Omental fat pad (tissue), 4 donors: Measurements from ENCODE around the gene VGLL3. TPM values are rescaled to one million over a fixed set of nuclear protein-coding genes. Genes with fewer than 3 reads are reported as not detected.
"Not testable (repeated sequence)": the region's sequence is repeated elsewhere in the genome, so short reads cannot be mapped to it uniquely, and the experiment has no call there.

Experiments
- ATAC-seq: fragments of 150-250 bp; one replicate; pipeline ENCODE4 v1.9.1; 2016; ENCODE audit warnings: mild to moderate bottlenecking, moderate library complexity; ENCODE audit not compliant: low FRiP score
- DNase-seq: peaks from one replicate; pipeline ENCODE4 v3.0.0-alpha.2; 2019; ENCODE audit warnings: low spot score
- CTCF ChIP-seq, 3 donors: fragments of 450-650 bp; IDR thresholded peaks; one replicate each; pipeline ENCODE4 v1.5.1; 2016 to 2017; ENCODE audit warnings: antibody characterized with exemption in 3 of 3, mild to moderate bottlenecking in 3 of 3, moderate library complexity in 2 of 3
- total RNA-seq, 4 donors: library from RNA; depleted of rRNA; stranded (reverse); fragments of >200 nt; gene quantifications; one replicate each; pipeline ENCODE4 v1.1.0, GENCODE V29; 2016

The VGLL3 gene
- 10 to 100 TPM; 36.9 to 99.6 (median 70.9) TPM for total RNA-seq

DNA sequence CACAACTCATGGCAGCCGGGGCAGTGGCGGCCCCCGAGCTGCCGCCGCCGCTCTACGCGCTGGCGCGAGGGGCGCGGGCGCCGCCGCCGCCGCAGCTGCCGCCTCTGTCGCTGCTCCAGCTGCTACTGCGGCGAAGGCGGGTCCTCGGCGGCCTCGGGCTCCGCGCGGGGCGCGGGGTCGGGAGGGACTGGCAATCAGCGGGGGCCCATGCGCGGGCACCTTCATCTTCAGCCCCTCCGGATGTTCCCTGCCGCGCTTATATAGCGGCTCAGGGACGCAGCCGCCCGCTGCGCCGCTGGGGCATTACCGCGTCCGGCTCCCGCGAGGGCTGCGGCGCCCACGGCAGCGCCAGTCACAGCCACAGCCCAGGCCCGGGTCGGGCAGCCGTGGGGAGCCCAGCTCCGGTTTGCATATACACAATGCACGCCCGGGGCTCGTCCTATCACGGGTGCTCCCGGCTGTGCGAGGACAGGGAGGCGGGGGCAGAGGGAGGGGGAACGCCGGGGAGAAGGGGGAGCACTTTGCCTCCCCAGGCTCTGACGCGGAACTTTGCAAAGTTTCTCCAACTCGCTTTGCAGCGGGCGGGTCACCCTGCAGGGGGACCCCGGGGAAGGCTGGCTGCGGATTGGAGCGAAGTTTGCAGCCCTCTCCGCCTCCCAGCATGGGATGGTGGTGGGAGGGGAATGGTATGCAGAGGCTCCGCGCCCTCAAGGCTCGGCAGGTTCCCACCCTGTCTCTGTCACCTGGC is at the start of gene VGLL3:
Gene VGLL3, minus strand, starts transcription at position 416 of the 748 bp plus-strand sequence. Its CDS starts 406 bp downstream, at position 10.
- ATAC-seq (peak; percentile 67), DNase-seq (no peak)
- no peak for TF ChIP-seq CTCF (IDR thresholded peaks at IDR 0.05)

DNA sequence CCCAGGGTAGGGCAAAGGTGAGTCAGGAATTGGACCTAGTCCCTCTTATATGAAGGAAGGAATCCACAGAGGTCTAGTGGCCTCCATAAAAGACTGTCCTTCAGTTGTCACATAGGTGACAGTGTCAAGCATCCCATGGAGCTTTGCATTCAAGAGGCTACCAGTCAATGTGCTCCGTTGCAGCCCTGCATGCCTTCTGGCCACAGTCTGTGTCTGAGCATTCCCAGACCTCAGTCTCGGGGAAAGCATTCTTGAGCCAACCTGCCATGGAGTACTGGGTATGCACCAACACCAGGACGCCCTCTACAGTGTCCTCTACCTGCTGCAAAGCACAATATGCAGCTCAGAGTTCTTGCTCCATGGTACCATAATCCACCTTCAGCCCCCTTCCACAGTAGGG is 46.7 kb upstream of the VGLL3 start:
- no peak for DNase-seq
- TF ChIP-seq CTCF (IDR thresholded peaks at IDR 0.05) = no peak

GRCh38 chr3:87036671-87037070 is 45.7 kb upstream of the VGLL3 start:
- ATAC-seq (no peak), DNase-seq (no peak)
- no peak for TF ChIP-seq CTCF (IDR thresholded peaks at IDR 0.05)

More for the DNA sequence above, 46.7 kb upstream of the VGLL3 start:
- ATAC-seq = no peak

- no peak for ATAC-seq
- no peak for DNase-seq
- TF ChIP-seq CTCF (IDR thresholded peaks at IDR 0.05) = no peak
These were observed 44.4 kb upstream of the VGLL3 start for GRCh38 chr3:87035339-87035738.

DNA sequence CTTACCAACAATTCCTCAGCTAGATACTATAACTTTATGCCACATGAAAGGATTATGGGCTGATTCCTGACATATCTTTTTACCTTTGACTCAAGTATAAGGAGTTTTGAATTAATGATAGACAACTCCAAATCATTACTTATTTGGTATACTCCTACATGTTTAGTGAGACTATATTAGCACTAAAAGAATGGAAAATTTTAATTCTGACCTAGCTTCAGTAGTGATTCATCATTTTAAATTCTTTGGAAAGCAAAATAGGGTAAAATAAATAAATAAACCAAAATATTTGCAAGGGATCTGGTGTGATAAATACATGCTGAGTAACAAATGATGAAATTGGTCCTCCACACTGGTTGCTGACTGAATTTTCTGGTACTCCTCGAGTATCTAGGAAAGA is 42.3 kb upstream of the VGLL3 start:
- no peak for TF ChIP-seq CTCF (IDR thresholded peaks at IDR 0.05)

DNA sequence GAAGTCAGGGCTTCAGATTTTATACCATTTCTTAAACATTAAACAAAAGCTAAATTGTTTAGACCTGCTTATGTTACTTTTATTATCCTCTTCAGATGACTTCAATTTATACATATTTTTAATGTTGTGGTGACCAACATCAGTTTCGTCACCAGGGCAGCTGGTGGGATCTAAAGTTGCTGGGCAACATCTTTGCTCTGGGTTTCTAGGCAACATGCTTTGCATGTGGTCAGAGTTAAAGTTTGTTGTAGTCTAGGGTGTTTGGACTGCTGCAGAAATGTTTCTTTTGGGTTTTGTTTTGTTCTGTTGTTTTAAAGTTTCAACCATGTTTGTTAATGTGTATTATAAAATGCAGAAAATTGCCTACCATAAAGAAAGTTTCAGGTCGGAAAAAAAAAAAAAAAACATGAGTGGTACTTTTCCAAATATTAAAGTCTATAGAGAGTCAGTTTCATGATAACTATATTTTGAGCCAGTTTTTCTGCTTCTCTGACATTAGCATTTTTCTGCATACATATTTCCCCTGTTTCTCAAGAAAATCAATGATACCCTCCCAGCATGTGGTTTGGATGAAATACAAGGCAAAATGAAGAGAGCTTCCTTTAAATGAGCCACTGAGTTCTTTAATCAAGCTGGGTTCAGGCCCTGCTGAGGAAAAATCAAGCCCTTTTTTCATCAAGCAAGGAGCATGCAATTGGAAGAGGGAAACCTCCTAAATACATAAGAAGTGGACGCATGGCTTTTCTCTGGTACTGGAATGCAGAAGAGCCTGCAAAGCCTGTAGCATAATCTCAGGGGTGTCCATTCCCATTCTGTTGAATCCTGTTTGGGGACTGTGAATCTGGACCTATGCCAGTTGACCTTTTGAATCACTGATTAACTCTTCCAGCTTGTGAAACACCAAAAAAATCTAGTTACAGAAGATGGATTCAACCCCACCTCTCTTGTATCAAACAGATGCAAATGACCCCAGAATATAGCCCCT is 35.0 kb upstream of the VGLL3 start:
- no peak for DNase-seq
- no peak for ATAC-seq
- TF ChIP-seq CTCF (IDR thresholded peaks at IDR 0.05) = no peak

More for the DNA sequence above, 42.3 kb upstream of the VGLL3 start:
- ATAC-seq = peak; percentile 65
- DNase-seq = no peak

GRCh38 chr3:87017370-87017769 is 26.4 kb upstream of the VGLL3 start:
- not testable (repeated sequence) for ATAC-seq, DNase-seq
